H9 (cell line): ENCODE data around the gene CELF3. TPM values are rescaled to one million over a fixed set of nuclear protein-coding genes. Genes with fewer than 3 reads are reported as not detected.

ENCODE experiments used
- DNase-seq: peaks from one replicate; pipeline ENCODE4 v3.0.0-alpha.2; 2017
- H2AFZ ChIP-seq: one replicate; pipeline ENCODE4 v1.6.1; 2013; ENCODE audit warnings: mild to moderate bottlenecking, low read length, control low read depth, moderate library complexity
- H2AK5ac ChIP-seq: 2 replicates; pipeline ENCODE4 v1.6.1; 2013; ENCODE audit warnings: low read length, control low read depth, mixed read lengths; ENCODE audit not compliant: insufficient read length
- H2BK120ac ChIP-seq: one replicate; pipeline ENCODE4 v1.6.1; 2013; ENCODE audit warnings: low read depth, mild to moderate bottlenecking, low read length, control low read depth, inconsistent platforms; ENCODE audit not compliant: poor library complexity, severe bottlenecking
- H2BK12ac ChIP-seq: 2 replicates; pipeline ENCODE4 v1.6.1; 2013; ENCODE audit warnings: low read length, control low read depth, mixed read lengths, low read depth; ENCODE audit not compliant: insufficient read length
- H2BK15ac ChIP-seq: 2 replicates; pipeline ENCODE4 v1.6.1; 2013; ENCODE audit warnings: low read depth, low read length, control low read depth
- H2BK20ac ChIP-seq: one replicate; pipeline ENCODE4 v1.6.1; 2013; ENCODE audit warnings: low read depth, mild to moderate bottlenecking, low read length, control low read depth, inconsistent platforms; ENCODE audit not compliant: poor library complexity, severe bottlenecking
- H2BK5ac ChIP-seq: 2 replicates; pipeline ENCODE4 v1.6.1; 2013; ENCODE audit warnings: low read length, control low read depth, mixed read lengths; ENCODE audit not compliant: insufficient read length
- H3K14ac ChIP-seq: 2 replicates; pipeline ENCODE4 v1.6.1; 2013; ENCODE audit warnings: low read length, control low read depth; ENCODE audit not compliant: insufficient read depth
- H3K18ac ChIP-seq: 2 replicates; pipeline ENCODE4 v1.6.1; 2013; ENCODE audit warnings: low read depth, mild to moderate bottlenecking, mixed read lengths, low read length, control low read depth; ENCODE audit not compliant: insufficient read length
- H3K23ac ChIP-seq: 2 replicates; pipeline ENCODE4 v1.6.1; 2013; ENCODE audit warnings: low read length, control low read depth, mixed read lengths, low read depth; ENCODE audit not compliant: insufficient read length
- H3K23me2 ChIP-seq: 2 replicates; pipeline ENCODE4 v1.6.1; 2013; ENCODE audit warnings: low read depth, mild to moderate bottlenecking, mixed read lengths, low read length, control low read depth; ENCODE audit not compliant: insufficient read length, poor library complexity, severe bottlenecking
- H3K27ac ChIP-seq: 2 replicates; pipeline ENCODE4 v1.5.1; 2013; ENCODE audit warnings: low read length, control low read depth, mixed read lengths, low read depth; ENCODE audit not compliant: insufficient read length
- H3K27me3 ChIP-seq: 2 replicates; pipeline ENCODE4 v1.6.1; 2013; ENCODE audit warnings: low read length, control low read depth, inconsistent platforms; ENCODE audit not compliant: insufficient read depth
- H3K4ac ChIP-seq: 2 replicates; pipeline ENCODE4 v1.6.1; 2013; ENCODE audit warnings: low read depth, mild to moderate bottlenecking, control low read depth, inconsistent platforms, low read length, moderate library complexity
- H3K4me1 ChIP-seq: 2 replicates; pipeline ENCODE4 v1.6.1; 2013; ENCODE audit warnings: low read length, control low read depth, inconsistent platforms; ENCODE audit not compliant: insufficient read depth
- H3K4me2 ChIP-seq: 2 replicates; pipeline ENCODE4 v1.6.1; 2013; ENCODE audit warnings: low read length, control low read depth, mixed read lengths; ENCODE audit not compliant: insufficient read length, insufficient read depth
- H3K56ac ChIP-seq: 2 replicates; pipeline ENCODE4 v1.6.1; 2013; ENCODE audit warnings: low read depth, mild to moderate bottlenecking, mixed read lengths, low read length, control low read depth; ENCODE audit not compliant: insufficient read length
- H3K79me1 ChIP-seq: 2 replicates; pipeline ENCODE4 v1.6.1; 2013; ENCODE audit warnings: low read depth, mild to moderate bottlenecking, moderate library complexity, low read length, control low read depth, inconsistent platforms; ENCODE audit not compliant: insufficient read depth, poor library complexity, severe bottlenecking
- H3K79me2 ChIP-seq: 2 replicates; pipeline ENCODE4 v1.6.1; 2013; ENCODE audit warnings: low read length, control low read depth, inconsistent platforms; ENCODE audit not compliant: insufficient read depth
- H3K9ac ChIP-seq: 2 replicates; pipeline ENCODE4 v1.6.1; 2013; ENCODE audit warnings: low read length, control low read depth, mixed read lengths; ENCODE audit not compliant: insufficient read length; ENCODE audit errors: extremely low read depth
- H3K9me3 ChIP-seq: one replicate; pipeline ENCODE4 v1.6.1; 2013; ENCODE audit warnings: low read depth, low read length, inconsistent platforms; ENCODE audit not compliant: control insufficient read depth
- H3T11ph ChIP-seq: one replicate; pipeline ENCODE4 v1.6.1; 2013; ENCODE audit warnings: mild to moderate bottlenecking, low read length, control low read depth, inconsistent platforms
- H4K20me1 ChIP-seq: one replicate; pipeline ENCODE4 v1.6.1; 2013; ENCODE audit not compliant: control insufficient read depth, insufficient read length, insufficient read depth
- H4K5ac ChIP-seq: 2 replicates; pipeline ENCODE4 v1.6.1; 2013; ENCODE audit warnings: low read depth, mild to moderate bottlenecking, mixed read lengths, low read length, control low read depth; ENCODE audit not compliant: insufficient read length
- H4K8ac ChIP-seq: replicated peaks from 2 replicates; pipeline ENCODE4 v1.6.1; 2013; ENCODE audit warnings: low read length, control low read depth, mixed read lengths, low read depth; ENCODE audit not compliant: insufficient read length
- H4K91ac ChIP-seq: 2 replicates; pipeline ENCODE4 v1.6.1; 2013; ENCODE audit warnings: low read depth, mild to moderate bottlenecking, moderate library complexity, mixed read lengths, low read length, control low read depth; ENCODE audit not compliant: insufficient read length
- H3K27ac Mint-ChIP-seq, 3 experiments: 2 replicates in 2 of 3; 3 replicates in 1 of 3; pipeline ENCODE4 v1.8.0; 2020 to 2021; ENCODE audit warnings: mixed read lengths in 3 of 3, mild to moderate bottlenecking in 1 of 3, moderate library complexity in 1 of 3
- H3K27me3 Mint-ChIP-seq: 2 replicates; pipeline ENCODE4 v1.8.0; 2021; ENCODE audit warnings: low read depth, mild to moderate bottlenecking, moderate library complexity, mixed read lengths
- H3K36me3 Mint-ChIP-seq, 3 experiments: 2 replicates in 2 of 3; 3 replicates in 1 of 3; pipeline ENCODE4 v1.8.0; 2020 to 2021; ENCODE audit warnings: low read depth in 3 of 3, mixed read lengths in 3 of 3; ENCODE audit not compliant: insufficient read depth in 1 of 3
- H3K4me1 Mint-ChIP-seq, 2 experiments: 2 replicates each; pipeline ENCODE4 v1.8.0; 2020; ENCODE audit warnings: mixed read lengths in 2 of 2
- H3K4me3 Mint-ChIP-seq, 2 experiments: 2 replicates in 1 of 2; 3 replicates in 1 of 2; pipeline ENCODE4 v1.8.0; 2020 to 2021; ENCODE audit warnings: mild to moderate bottlenecking in 2 of 2, mixed read lengths in 2 of 2, moderate library complexity in 1 of 2
- H3K9me3 Mint-ChIP-seq, 2 experiments: 2 replicates in 1 of 2; 3 replicates in 1 of 2; pipeline ENCODE4 v1.8.0; 2020; ENCODE audit warnings: mild to moderate bottlenecking in 2 of 2, mixed read lengths in 2 of 2, moderate library complexity in 1 of 2
- WGBS: extraction: QIAGEN DNeasy Blood & Tissue Kit; methylation state at CpG from one replicate; pipeline ENCODE4 v1.1.7; 2013; ENCODE audit warnings: missing lambda C conversion rate, low lambda C conversion rate, mixed read lengths; ENCODE audit not compliant: insufficient read length; ENCODE audit errors: extremely low coverage; 5-methylcytosine and 5-hydroxymethylcytosine counted together
- total RNA-seq: library from RNA; stranded (reverse); gene quantifications from 2 replicates; pipeline ENCODE4 v1.2.1, GENCODE V29; 2021
- TF ChIP-seq, protein P1 (sequence below): fragments of 200-600 bp; sonication (generic); conservative IDR thresholded peaks from 3 replicates; pipeline ENCODE4 v1.8.0; 2021; ENCODE audit warnings: antibody characterized with exemption, mild to moderate bottlenecking

The CELF3 gene
- total RNA-seq, 1 experiment from 2014 or later = 0.90 TPM

DNA sequence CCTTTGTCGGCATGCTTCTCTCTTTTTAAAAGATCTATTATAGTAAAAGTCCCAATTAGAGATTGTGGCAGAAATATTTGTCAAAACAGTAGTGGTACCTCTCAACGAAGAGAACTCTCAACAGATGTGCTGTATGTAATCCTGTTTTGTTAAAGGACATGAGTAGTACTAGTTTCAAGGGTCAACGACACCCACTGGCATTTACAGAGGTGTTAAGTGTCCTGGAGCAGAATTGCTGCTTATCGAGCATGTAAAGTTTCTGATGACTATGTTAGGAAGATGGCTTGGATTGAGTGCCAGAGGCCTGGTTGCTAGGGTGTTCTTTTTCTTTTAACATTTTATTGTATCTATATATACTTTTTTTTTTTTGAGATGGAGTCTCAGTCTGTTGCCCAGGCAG, 27.1 kb downstream of the CELF3 start:
- no peak overlapping the region for H2BK5ac ChIP-seq
- Mint-ChIP-seq H3K27me3 (no peaks in the 10 kb centered on the region), H3K4me1 (no peaks in the 10 kb centered on the region), H3K27ac (no peak overlapping the region), H3K36me3 (peaks cover 7 to 31% (median 24%) of the 10 kb centered on the region in 3 experiments; a peak in 6 of 7 replicates), H3K9me3 (no peaks in the 10 kb centered on the region), H3K4me3 (no peak overlapping the region)
- H3K4ac ChIP-seq = no peak overlapping the region
- no peak overlapping the region for H4K91ac ChIP-seq
- H3K56ac ChIP-seq = no peak overlapping the region
- H2BK12ac ChIP-seq = no peak overlapping the region
- H2AFZ ChIP-seq = no peak overlapping the region
- no peak for DNase-seq
- no peaks in the 10 kb centered on the region for H3K23me2 ChIP-seq
- H3K4me2 ChIP-seq = no peak overlapping the region
- H4K20me1 ChIP-seq = no peaks in the 10 kb centered on the region
- H3K27me3 ChIP-seq = no peaks in the 10 kb centered on the region
- H4K8ac ChIP-seq = no peak overlapping the region
- no peaks in the 10 kb centered on the region for H3K79me2 ChIP-seq
- no peak overlapping the region for H2BK15ac ChIP-seq
- no peaks in the 10 kb centered on the region for H3K4me1 ChIP-seq
- no peak overlapping the region for H2AK5ac ChIP-seq
- TF ChIP-seq, protein P1, sequence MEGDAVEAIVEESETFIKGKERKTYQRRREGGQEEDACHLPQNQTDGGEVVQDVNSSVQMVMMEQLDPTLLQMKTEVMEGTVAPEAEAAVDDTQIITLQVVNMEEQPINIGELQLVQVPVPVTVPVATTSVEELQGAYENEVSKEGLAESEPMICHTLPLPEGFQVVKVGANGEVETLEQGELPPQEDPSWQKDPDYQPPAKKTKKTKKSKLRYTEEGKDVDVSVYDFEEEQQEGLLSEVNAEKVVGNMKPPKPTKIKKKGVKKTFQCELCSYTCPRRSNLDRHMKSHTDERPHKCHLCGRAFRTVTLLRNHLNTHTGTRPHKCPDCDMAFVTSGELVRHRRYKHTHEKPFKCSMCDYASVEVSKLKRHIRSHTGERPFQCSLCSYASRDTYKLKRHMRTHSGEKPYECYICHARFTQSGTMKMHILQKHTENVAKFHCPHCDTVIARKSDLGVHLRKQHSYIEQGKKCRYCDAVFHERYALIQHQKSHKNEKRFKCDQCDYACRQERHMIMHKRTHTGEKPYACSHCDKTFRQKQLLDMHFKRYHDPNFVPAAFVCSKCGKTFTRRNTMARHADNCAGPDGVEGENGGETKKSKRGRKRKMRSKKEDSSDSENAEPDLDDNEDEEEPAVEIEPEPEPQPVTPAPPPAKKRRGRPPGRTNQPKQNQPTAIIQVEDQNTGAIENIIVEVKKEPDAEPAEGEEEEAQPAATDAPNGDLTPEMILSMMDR = no peak
- H3K79me1 ChIP-seq = no peaks in the 10 kb centered on the region
- no peak overlapping the region for H3K27ac ChIP-seq
- H2BK20ac ChIP-seq = no peak overlapping the region
- H3K14ac ChIP-seq = no peak overlapping the region
- no peak overlapping the region for H2BK120ac ChIP-seq
- no CpG with 5 or more reads among the region's 4 CpGs for WGBS
- H3K9me3 ChIP-seq = no peaks in the 10 kb centered on the region
- H3K23ac ChIP-seq = no peak overlapping the region
- no peak overlapping the region for H3K9ac ChIP-seq
- H4K5ac ChIP-seq = no peak overlapping the region
- no peak overlapping the region for H3K18ac ChIP-seq
- H3T11ph ChIP-seq = no peak overlapping the region
